ENCODE results near the gene PRRG4.

PRRG4 gene

DNA sequence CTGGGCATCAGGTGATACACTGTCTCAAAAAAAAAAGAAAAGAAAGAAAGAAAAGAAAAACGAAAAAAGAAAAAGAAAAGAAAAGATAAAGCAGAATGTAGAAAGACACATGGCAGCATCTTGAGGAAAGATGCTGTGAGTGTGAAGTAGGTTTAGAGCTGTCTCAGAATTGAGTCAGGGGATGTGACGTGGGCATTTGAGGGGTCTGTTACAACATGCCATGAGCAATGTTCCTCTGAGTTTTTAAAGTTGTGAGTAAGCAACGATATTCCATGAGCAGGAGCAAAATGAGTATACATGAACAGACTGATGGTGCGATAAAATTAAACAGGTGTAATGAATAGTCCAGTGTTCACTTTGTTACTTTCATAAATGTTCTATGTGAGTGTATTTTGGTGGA is 51.6 kb downstream of the PRRG4 start:
- Histone ChIP-seq H4K8ac (ENCODE audit: low read depth, low read length) (no peak overlapping the region), H3K79me1 (ENCODE audit: low read length) (no peaks in the 10 kb centered on the region), H3K27me3 (ENCODE audit: insufficient read depth, low read length, poor library complexity) (no peaks in the 10 kb centered on the region), H3K4me2 (ENCODE audit: low read length) (no peak overlapping the region), H2BK120ac (ENCODE audit: low read depth, low read length) (no peak overlapping the region), H3K9ac (ENCODE audit: low read length) (no peak overlapping the region), H2BK5ac (ENCODE audit: low read length) (no peak overlapping the region), H3K56ac (ENCODE audit: low read length) (no peak overlapping the region), H3K79me2 (ENCODE audit: control insufficient read depth, insufficient read depth, low read length) (no peaks in the 10 kb centered on the region), H2BK15ac (replicated peaks; ENCODE audit: low read depth) (no peak overlapping the region), H3K18ac (ENCODE audit: low read length) (no peak overlapping the region), H3K4me3 (ENCODE audit: low read length) (no peak overlapping the region), H2AK5ac (ENCODE audit: low read length) (no peak overlapping the region), H3K27ac (ENCODE audit: low read depth, low read length) (no peak overlapping the region), H3K4ac (ENCODE audit: low read depth, low read length) (no peak overlapping the region), H3K4me1 (ENCODE audit: control insufficient read depth, low read depth, low read length) (no peaks in the 10 kb centered on the region), H3K36me3 (ENCODE audit: control insufficient read depth, insufficient read depth, low read length) (no peaks in the 10 kb centered on the region), H3K23ac (ENCODE audit: low read length) (no peak overlapping the region), H4K5ac (ENCODE audit: low read length) (no peak overlapping the region)
- no peak for DNase-seq
- no CpG with 5 or more reads among the region's 4 CpGs for WGBS (ENCODE audit: extremely low coverage, insufficient coverage, low lambda C conversion rate)

DNA sequence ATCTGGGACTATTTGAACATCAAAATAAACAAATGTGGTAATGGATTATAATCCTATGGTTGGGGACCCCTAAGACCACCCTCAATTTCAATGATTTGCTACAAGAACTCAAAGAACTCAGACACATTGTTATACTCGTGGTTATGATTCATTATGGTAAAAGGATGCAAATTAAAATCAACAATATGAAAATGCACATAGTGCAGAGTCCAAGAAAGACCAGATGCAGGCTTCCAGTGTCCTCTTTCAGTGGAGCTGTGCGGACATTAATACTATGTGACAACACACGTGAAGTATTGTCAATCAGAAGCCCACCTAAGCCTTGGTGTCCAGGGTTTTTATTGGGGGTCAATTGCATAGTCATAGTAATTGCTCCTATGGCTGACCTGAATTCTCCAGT is 53.7 kb downstream of the PRRG4 start:
- no peak overlapping the region for H4K5ac ChIP-seq (ENCODE audit: low read length)
- H2AK5ac ChIP-seq (ENCODE audit: low read length), result no peak overlapping the region
- H3K27me3 ChIP-seq (ENCODE audit: insufficient read depth, low read length, poor library complexity), result no peaks in the 10 kb centered on the region
- no peak overlapping the region for H3K56ac ChIP-seq (ENCODE audit: low read length)
- H2BK120ac ChIP-seq (ENCODE audit: low read depth, low read length), result no peak overlapping the region
- no peak overlapping the region for H3K23ac ChIP-seq (ENCODE audit: low read length)
- no peak overlapping the region for H3K4me3 ChIP-seq (ENCODE audit: low read length)
- no peak overlapping the region for H3K27ac ChIP-seq (ENCODE audit: low read depth, low read length)
- H3K79me1 ChIP-seq (ENCODE audit: low read length), result no peaks in the 10 kb centered on the region
- no peak overlapping the region for H3K4me2 ChIP-seq (ENCODE audit: low read length)
- no peak for DNase-seq
- no CpG with 5 or more reads among the region's 3 CpGs for WGBS (ENCODE audit: extremely low coverage, insufficient coverage, low lambda C conversion rate)
- H2BK5ac ChIP-seq (ENCODE audit: low read length), result no peak overlapping the region
- H2BK15ac ChIP-seq (replicated peaks; ENCODE audit: low read depth), result no peak overlapping the region
- H3K36me3 ChIP-seq (ENCODE audit: control insufficient read depth, insufficient read depth, low read length), result no peaks in the 10 kb centered on the region
- no peaks in the 10 kb centered on the region for H3K4me1 ChIP-seq (ENCODE audit: control insufficient read depth, low read depth, low read length)
- no peak overlapping the region for H4K8ac ChIP-seq (ENCODE audit: low read depth, low read length)
- no peaks in the 10 kb centered on the region for H3K79me2 ChIP-seq (ENCODE audit: control insufficient read depth, insufficient read depth, low read length)
- no peak overlapping the region for H3K18ac ChIP-seq (ENCODE audit: low read length)
- H3K4ac ChIP-seq (ENCODE audit: low read depth, low read length), result no peak overlapping the region
- H3K9ac ChIP-seq (ENCODE audit: low read length), result no peak overlapping the region

DNA sequence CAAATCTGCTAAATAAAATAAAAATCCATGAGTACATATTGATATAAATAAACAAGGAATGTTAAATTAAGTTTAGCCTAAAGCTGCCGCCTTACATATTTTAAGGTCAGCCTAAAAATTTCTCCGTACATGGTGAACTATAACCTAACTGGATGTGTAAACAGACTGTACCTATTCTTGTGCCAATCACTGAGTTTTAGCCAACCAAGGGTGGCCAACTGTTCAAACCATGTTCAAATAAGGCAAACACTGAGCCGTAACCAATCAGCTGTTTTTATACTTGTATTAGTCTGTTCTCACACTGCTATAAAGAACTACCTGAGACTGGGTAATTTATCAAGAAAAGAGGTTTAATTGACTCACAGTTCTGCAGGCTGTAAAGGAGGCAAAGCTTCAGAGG is 54.3 kb downstream of the PRRG4 start:
- no peak for DNase-seq
- Histone ChIP-seq H3K4me3 (ENCODE audit: low read length) (no peak overlapping the region), H2BK120ac (ENCODE audit: low read depth, low read length) (no peak overlapping the region), H2BK5ac (ENCODE audit: low read length) (no peak overlapping the region), H3K4ac (ENCODE audit: low read depth, low read length) (no peak overlapping the region), H4K8ac (ENCODE audit: low read depth, low read length) (no peak overlapping the region), H3K27me3 (ENCODE audit: insufficient read depth, low read length, poor library complexity) (no peaks in the 10 kb centered on the region), H2BK15ac (replicated peaks; ENCODE audit: low read depth) (no peak overlapping the region), H3K79me1 (ENCODE audit: low read length) (no peaks in the 10 kb centered on the region), H3K9ac (ENCODE audit: low read length) (no peak overlapping the region), H3K27ac (ENCODE audit: low read depth, low read length) (no peak overlapping the region), H3K23ac (ENCODE audit: low read length) (no peak overlapping the region), H3K56ac (ENCODE audit: low read length) (no peak overlapping the region), H3K4me1 (ENCODE audit: control insufficient read depth, low read depth, low read length) (no peaks in the 10 kb centered on the region), H3K79me2 (ENCODE audit: control insufficient read depth, insufficient read depth, low read length) (no peaks in the 10 kb centered on the region), H3K36me3 (ENCODE audit: control insufficient read depth, insufficient read depth, low read length) (no peaks in the 10 kb centered on the region), H3K18ac (ENCODE audit: low read length) (no peak overlapping the region), H4K5ac (ENCODE audit: low read length) (no peak overlapping the region), H3K4me2 (ENCODE audit: low read length) (no peak overlapping the region), H2AK5ac (ENCODE audit: low read length) (no peak overlapping the region)
- no CpG with 5 or more reads among the region's 3 CpGs for WGBS (ENCODE audit: extremely low coverage, insufficient coverage, low lambda C conversion rate)

DNA sequence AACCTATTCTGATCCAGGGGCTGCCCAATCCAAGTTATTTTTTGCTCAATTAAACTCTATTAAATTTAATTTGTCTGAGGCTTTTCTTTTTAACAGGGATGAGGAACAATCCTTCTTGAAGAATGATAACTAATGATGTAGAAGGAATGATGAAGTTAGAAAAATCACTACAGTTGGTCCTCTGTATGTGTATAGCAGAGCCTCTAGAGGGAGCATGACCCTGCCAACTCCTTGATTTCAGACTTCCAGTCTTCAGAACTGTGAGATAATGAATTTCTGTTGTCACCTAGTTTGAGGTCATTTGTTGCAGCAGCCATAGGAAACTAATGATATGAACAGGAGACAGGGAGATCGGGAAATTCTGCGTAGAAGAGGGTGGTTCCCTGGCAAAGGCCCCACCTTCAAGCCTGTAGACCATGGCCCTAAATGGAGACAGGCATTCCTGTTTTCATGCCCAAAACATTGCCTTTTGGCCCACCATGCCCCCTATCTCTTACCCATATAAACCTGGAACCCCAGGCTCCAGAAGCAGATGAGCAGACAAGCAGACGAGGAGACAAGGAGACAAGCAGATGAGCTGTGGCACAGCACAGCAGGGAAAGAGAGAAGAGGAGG is 55.1 kb downstream of the PRRG4 start:
- no CpG with 5 or more reads among the region's 3 CpGs for WGBS (ENCODE audit: extremely low coverage, insufficient coverage, low lambda C conversion rate)
- H3K4ac ChIP-seq (ENCODE audit: low read depth, low read length), result no peak overlapping the region
- H3K4me3 ChIP-seq (ENCODE audit: low read length), result no peak overlapping the region

DNA sequence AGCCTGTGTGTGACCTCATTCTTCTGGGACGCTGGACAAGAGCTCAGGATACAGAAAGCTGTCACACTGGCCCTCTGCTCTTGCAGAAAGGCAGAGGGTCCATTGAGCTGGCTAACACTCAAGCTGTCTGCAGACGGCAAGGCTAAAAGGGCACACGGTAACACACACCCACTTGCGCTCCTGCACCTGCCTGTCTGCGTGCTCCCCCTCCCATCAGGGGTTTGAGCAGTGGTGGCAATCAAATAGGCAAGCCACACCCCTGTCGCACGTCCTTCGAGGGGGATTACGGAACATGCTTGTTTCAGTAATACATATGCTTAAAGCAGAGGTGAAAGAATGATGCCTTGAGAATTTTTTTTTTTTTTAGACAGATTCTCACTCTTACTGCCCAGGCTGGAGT is 55.8 kb downstream of the PRRG4 start:
- H2BK15ac ChIP-seq (replicated peaks; ENCODE audit: low read depth), result no peak overlapping the region
- H3K4ac ChIP-seq (ENCODE audit: low read depth, low read length), result no peak overlapping the region
- no peak overlapping the region for H3K27ac ChIP-seq (ENCODE audit: low read depth, low read length)
- no peak overlapping the region for H3K23ac ChIP-seq (ENCODE audit: low read length)
- H3K4me2 ChIP-seq (ENCODE audit: low read length), result no peak overlapping the region
- H3K4me3 ChIP-seq (ENCODE audit: low read length), result no peak overlapping the region
- no peaks in the 10 kb centered on the region for H3K36me3 ChIP-seq (ENCODE audit: control insufficient read depth, insufficient read depth, low read length)
- H3K18ac ChIP-seq (ENCODE audit: low read length), result no peak overlapping the region
- H2AK5ac ChIP-seq (ENCODE audit: low read length), result no peak overlapping the region
- no peak overlapping the region for H2BK120ac ChIP-seq (ENCODE audit: low read depth, low read length)
- no peaks in the 10 kb centered on the region for H3K79me2 ChIP-seq (ENCODE audit: control insufficient read depth, insufficient read depth, low read length)
- no peaks in the 10 kb centered on the region for H3K27me3 ChIP-seq (ENCODE audit: insufficient read depth, low read length, poor library complexity)
- H2BK5ac ChIP-seq (ENCODE audit: low read length), result no peak overlapping the region
- H4K8ac ChIP-seq (ENCODE audit: low read depth, low read length), result no peak overlapping the region
- no peak overlapping the region for H4K5ac ChIP-seq (ENCODE audit: low read length)
- H3K4me1 ChIP-seq (ENCODE audit: control insufficient read depth, low read depth, low read length), result no peaks in the 10 kb centered on the region
- no CpG with 5 or more reads among the region's 9 CpGs for WGBS (ENCODE audit: extremely low coverage, insufficient coverage, low lambda C conversion rate)
- no peak overlapping the region for H3K56ac ChIP-seq (ENCODE audit: low read length)
- no peak overlapping the region for H3K9ac ChIP-seq (ENCODE audit: low read length)
- no peaks in the 10 kb centered on the region for H3K79me1 ChIP-seq (ENCODE audit: low read length)
- no peak for DNase-seq

More for the DNA sequence above, 55.1 kb downstream of the PRRG4 start:
- H3K27ac ChIP-seq (ENCODE audit: low read depth, low read length), result no peak overlapping the region
- H3K79me1 ChIP-seq (ENCODE audit: low read length), result no peaks in the 10 kb centered on the region
- no peak overlapping the region for H2AK5ac ChIP-seq (ENCODE audit: low read length)
- no peak overlapping the region for H3K9ac ChIP-seq (ENCODE audit: low read length)
- H2BK120ac ChIP-seq (ENCODE audit: low read depth, low read length), result no peak overlapping the region
- no peaks in the 10 kb centered on the region for H3K79me2 ChIP-seq (ENCODE audit: control insufficient read depth, insufficient read depth, low read length)
- no peak overlapping the region for H3K18ac ChIP-seq (ENCODE audit: low read length)
- no peak overlapping the region for H2BK15ac ChIP-seq (replicated peaks; ENCODE audit: low read depth)
- no peak overlapping the region for H3K4me2 ChIP-seq (ENCODE audit: low read length)
- H3K56ac ChIP-seq (ENCODE audit: low read length), result peak overlapping the region; percentile 50
- H3K4me1 ChIP-seq (ENCODE audit: control insufficient read depth, low read depth, low read length), result no peaks in the 10 kb centered on the region
- no peak overlapping the region for H3K23ac ChIP-seq (ENCODE audit: low read length)
- H2BK5ac ChIP-seq (ENCODE audit: low read length), result no peak overlapping the region
- H3K27me3 ChIP-seq (ENCODE audit: insufficient read depth, low read length, poor library complexity), result no peaks in the 10 kb centered on the region
- no peak overlapping the region for H4K5ac ChIP-seq (ENCODE audit: low read length)
- DNase-seq, result peak; percentile 53
- no peak overlapping the region for H4K8ac ChIP-seq (ENCODE audit: low read depth, low read length)
- no peaks in the 10 kb centered on the region for H3K36me3 ChIP-seq (ENCODE audit: control insufficient read depth, insufficient read depth, low read length)

DNA sequence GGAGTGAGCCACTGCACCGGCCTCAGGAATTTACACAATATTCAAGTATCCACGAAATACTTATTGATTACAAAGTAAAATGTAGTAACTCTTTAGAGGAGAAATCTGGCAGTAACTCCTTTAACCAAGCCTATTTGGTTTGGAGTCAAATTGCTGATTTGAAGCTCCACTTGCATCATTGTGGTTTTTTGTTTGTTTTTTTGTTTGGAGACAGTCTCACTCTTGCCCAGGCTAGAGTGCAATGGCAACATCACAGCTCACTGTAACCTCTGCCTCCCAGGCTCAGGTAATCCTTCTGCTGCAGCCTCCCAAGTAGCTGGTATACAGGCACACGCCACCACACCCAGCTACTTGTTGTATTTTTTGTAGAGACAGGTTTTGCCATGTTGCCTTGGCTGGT is 56.5 kb downstream of the PRRG4 start:
- no peak overlapping the region for H3K23ac ChIP-seq (ENCODE audit: low read length)
- H3K79me2 ChIP-seq (ENCODE audit: control insufficient read depth, insufficient read depth, low read length), result no peaks in the 10 kb centered on the region
- no CpG with 5 or more reads among the region's 3 CpGs for WGBS (ENCODE audit: extremely low coverage, insufficient coverage, low lambda C conversion rate)
- no peak overlapping the region for H3K4ac ChIP-seq (ENCODE audit: low read depth, low read length)
- no peak overlapping the region for H3K4me2 ChIP-seq (ENCODE audit: low read length)
- no peak overlapping the region for H3K18ac ChIP-seq (ENCODE audit: low read length)
- H3K56ac ChIP-seq (ENCODE audit: low read length), result no peak overlapping the region
- H3K79me1 ChIP-seq (ENCODE audit: low read length), result no peaks in the 10 kb centered on the region
- H2BK5ac ChIP-seq (ENCODE audit: low read length), result no peak overlapping the region
- no peak overlapping the region for H3K9ac ChIP-seq (ENCODE audit: low read length)
- no peak overlapping the region for H2AK5ac ChIP-seq (ENCODE audit: low read length)
- no peak overlapping the region for H2BK15ac ChIP-seq (replicated peaks; ENCODE audit: low read depth)
- no peak overlapping the region for H3K4me3 ChIP-seq (ENCODE audit: low read length)
- H4K5ac ChIP-seq (ENCODE audit: low read length), result no peak overlapping the region
- no peak overlapping the region for H3K27ac ChIP-seq (ENCODE audit: low read depth, low read length)
- H3K27me3 ChIP-seq (ENCODE audit: insufficient read depth, low read length, poor library complexity), result no peaks in the 10 kb centered on the region
- no peak overlapping the region for H2BK120ac ChIP-seq (ENCODE audit: low read depth, low read length)
- DNase-seq, result no peak
- no peaks in the 10 kb centered on the region for H3K4me1 ChIP-seq (ENCODE audit: control insufficient read depth, low read depth, low read length)
- no peaks in the 10 kb centered on the region for H3K36me3 ChIP-seq (ENCODE audit: control insufficient read depth, insufficient read depth, low read length)
- no peak overlapping the region for H4K8ac ChIP-seq (ENCODE audit: low read depth, low read length)
